Activated gamma-delta T cell (primary cell): ENCODE measurements around the gene LTBP1.

Experiments used
- DNase-seq: peaks from one replicate; lab custom pipeline; 2025; lab: John Stamatoyannopoulos, UW

LTBP1 gene

GRCh38 chr2:32932825-32933755 is 13.7 kb upstream of the LTBP1 start:
- DNase-seq = no peak

- no peak for DNase-seq
These were observed 13.0 kb upstream of the LTBP1 start for GRCh38 chr2:32933756-32934095.

GRCh38 chr2:32937602-32938448 is 8.9 kb upstream of the LTBP1 start:
- DNase-seq = no peak

GRCh38 chr2:32938934-32939333 is 7.8 kb upstream of the LTBP1 start:
- no peak for DNase-seq

GRCh38 chr2:32940316-32940997 is 6.3 kb upstream of the LTBP1 start:
- no peak for DNase-seq

GRCh38 chr2:32941944-32942690 is 4.6 kb upstream of the LTBP1 start:
- no peak for DNase-seq

GRCh38 chr2:32942793-32943485 is 3.8 kb upstream of the LTBP1 start:
- no peak for DNase-seq

GRCh38 chr2:32945286-32945685 is 1.5 kb upstream of the LTBP1 start:
- no peak for DNase-seq

- DNase-seq = no peak
These were observed 327 bp downstream of the LTBP1 start for GRCh38 chr2:32947076-32947483.

GRCh38 chr2:32947484-32948143 is 861 bp downstream of the LTBP1 start:
- peak; percentile 10 for DNase-seq

GRCh38 chr2:32948266-32948665 is 1.5 kb downstream of the LTBP1 start:
- no peak for DNase-seq

GRCh38 chr2:32949260-32949659 is 2.5 kb downstream of the LTBP1 start:
- DNase-seq = no peak

- no peak for DNase-seq
These were observed 4.9 kb downstream of the LTBP1 start for GRCh38 chr2:32951672-32952071.

- no peak for DNase-seq
These were observed 6.2 kb downstream of the LTBP1 start for GRCh38 chr2:32952761-32953476.

GRCh38 chr2:32954206-32954605 is 7.5 kb downstream of the LTBP1 start:
- no peak for DNase-seq

- no peak for DNase-seq
These were observed 12.1 kb downstream of the LTBP1 start for GRCh38 chr2:32958821-32959220.

GRCh38 chr2:32960238-32960637 is 13.5 kb downstream of the LTBP1 start:
- no peak for DNase-seq

GRCh38 chr2:32960647-32961403 is 14.1 kb downstream of the LTBP1 start:
- no peak for DNase-seq

- DNase-seq = no peak
These were observed 15.9 kb downstream of the LTBP1 start for GRCh38 chr2:32962690-32963089.
